NT2/D1 (cell line): Measurements from ENCODE around the gene OSBPL2.

Source experiments
- DNase-seq: peaks from one replicate; pipeline ENCODE4 v3.0.0-alpha.2; 2011; ENCODE audit warnings: low read depth, low spot score
- H3K27me3 ChIP-seq: 2 replicates; pipeline ENCODE4 v1.6.0; 2011; ENCODE audit warnings: mild to moderate bottlenecking; ENCODE audit not compliant: insufficient read length, insufficient read depth
- H3K36me3 ChIP-seq: 2 replicates; pipeline ENCODE4 v1.6.1; 2011; ENCODE audit warnings: mild to moderate bottlenecking, low read length, mixed read lengths; ENCODE audit not compliant: insufficient read depth, insufficient read length
- H3K4me1 ChIP-seq: 2 replicates; pipeline ENCODE4 v1.5.1; 2011; ENCODE audit not compliant: insufficient read depth, insufficient read length
- H3K4me3 ChIP-seq: 2 replicates; pipeline ENCODE4 v1.5.1; 2011; ENCODE audit warnings: low read depth; ENCODE audit not compliant: insufficient read length
- H3K9ac ChIP-seq: 2 replicates; pipeline ENCODE4 v1.6.0; 2011; ENCODE audit warnings: low read depth; ENCODE audit not compliant: insufficient read length
- H3K9me3 ChIP-seq: 2 replicates; pipeline ENCODE4 v1.5.1; 2011; ENCODE audit warnings: mild to moderate bottlenecking, low read length; ENCODE audit not compliant: insufficient read depth
- SUZ12 ChIP-seq: IDR thresholded peaks from 2 replicates; pipeline ENCODE4 v1.6.1; 2011; ENCODE audit not compliant: insufficient read length, insufficient read depth; ENCODE audit errors: extremely low read depth
- YY1 ChIP-seq: IDR thresholded peaks from 2 replicates; pipeline ENCODE4 v1.6.1; 2011; ENCODE audit not compliant: insufficient read length, insufficient read depth
- ZNF274 ChIP-seq: IDR thresholded peaks from 2 replicates; pipeline ENCODE4 v1.6.1; 2011; ENCODE audit warnings: mild to moderate bottlenecking, low read depth, low read length

Gene OSBPL2

DNA sequence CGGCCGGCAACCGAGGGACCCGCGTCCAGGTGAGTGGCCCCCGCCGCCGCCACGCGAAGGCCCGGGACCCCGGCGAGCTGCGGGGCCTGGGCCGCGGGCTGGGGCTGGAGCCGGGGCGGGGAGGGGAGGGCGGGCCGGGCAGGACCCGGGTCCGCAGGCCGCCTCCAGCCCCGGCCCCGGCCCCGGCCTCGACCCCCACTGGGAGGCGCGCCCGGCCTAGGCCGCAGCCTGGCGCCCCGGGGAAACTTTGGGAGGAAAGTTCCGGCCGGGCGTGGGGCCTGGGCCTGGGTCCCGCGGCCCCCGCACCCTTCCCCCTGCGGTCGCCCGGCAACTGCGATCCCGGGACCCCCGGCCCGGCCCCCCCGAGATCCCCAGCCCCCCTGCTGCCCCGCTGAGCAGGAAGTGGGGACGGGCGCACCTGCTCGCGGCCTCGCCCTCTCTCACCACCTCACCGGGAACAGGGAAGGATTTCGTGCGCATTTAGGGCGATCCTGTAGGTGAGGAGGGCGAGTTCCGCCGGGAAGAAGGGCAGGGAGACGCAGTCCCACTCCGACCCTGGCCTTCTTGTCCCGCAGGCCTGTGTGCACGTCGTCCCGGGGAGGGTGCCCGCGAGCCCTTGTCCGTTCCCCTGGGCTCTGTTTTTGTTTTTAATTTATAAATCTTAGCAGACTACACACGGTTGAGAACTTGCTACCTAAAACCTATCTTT is 402 bp downstream of the OSBPL2 start:
- Histone ChIP-seq H3K4me1 (peaks cover 18% of the 10 kb centered on the region), H3K4me3 (peak overlapping the region; percentile 77), H3K9me3 (no peaks in the 10 kb centered on the region), H3K36me3 (peaks cover 17% of the 10 kb centered on the region), H3K9ac (peak overlapping the region; percentile 78), H3K27me3 (peaks cover 18% of the 10 kb centered on the region)
- TF ChIP-seq ZNF274 (no peak), YY1 (no peak), SUZ12 (no peak)
- DNase-seq, result no peak

DNA sequence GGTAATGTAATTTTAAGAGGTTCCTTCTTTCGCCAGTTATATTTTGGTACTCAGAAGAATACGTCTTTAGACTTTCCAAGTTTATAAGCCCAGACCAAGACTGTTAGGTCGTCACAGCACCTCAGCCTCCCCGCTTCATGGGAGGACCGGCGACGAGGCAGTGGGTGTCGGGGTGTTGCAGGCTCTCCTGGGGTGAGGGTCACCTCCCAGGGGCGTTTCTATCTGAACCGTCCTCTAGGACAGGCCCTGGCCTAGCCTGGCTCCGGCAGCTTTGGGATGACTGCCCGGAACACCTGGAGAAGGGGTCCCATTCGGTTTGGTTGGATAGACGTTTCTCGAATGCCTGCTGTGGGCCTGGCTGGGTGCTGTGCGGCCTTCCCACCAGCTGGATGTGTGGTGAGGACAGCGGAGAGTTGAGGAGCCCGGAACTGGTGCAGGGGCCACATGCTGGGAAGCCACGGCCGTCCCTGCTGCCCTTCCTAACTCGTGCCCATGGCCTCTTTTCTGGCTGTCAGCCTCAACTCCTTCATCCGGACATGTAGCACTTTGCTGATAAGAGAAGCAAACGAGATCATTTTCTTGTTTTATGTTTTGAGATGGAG is 1.1 kb downstream of the OSBPL2 start:
- DNase-seq, result no peak
- peaks cover 18% of the 10 kb centered on the region for H3K4me1 ChIP-seq

DNA sequence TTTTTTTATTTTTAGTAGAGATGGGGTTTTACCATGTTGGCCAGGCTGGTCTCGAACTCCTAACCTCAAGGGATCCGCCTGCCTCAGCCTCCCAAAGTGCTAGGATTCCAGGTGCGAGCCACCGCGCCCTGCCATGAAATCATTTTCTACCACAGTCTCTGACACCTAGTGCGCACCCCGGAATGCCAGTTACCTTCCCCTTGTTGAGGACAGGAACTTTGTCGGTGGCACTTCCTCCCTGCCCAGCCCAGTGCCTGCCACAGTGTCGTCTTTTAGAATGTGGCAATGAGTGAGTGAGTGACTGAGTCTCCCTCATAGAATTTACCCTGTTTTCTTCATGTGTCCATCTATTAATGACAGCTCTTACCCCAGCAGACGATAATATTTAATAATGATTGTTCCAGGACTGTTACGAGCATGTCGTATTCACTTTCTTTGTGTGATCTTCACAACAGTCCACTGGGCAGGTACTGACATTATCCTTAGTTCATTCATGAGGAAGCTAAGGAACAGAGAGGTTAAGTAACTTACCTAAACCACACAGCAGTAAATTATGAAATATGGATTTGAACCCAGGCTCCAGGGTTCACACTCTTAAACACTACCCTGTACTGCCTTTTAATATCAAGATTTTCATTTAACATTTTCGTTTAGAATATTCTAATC is 1.8 kb downstream of the OSBPL2 start:
- H3K27me3 ChIP-seq, result peaks cover 18% of the 10 kb centered on the region
- H3K9me3 ChIP-seq, result no peaks in the 10 kb centered on the region
- H3K4me1 ChIP-seq, result peaks cover 18% of the 10 kb centered on the region
- no peak overlapping the region for H3K9ac ChIP-seq
- no peak for DNase-seq
- H3K36me3 ChIP-seq, result peaks cover 23% of the 10 kb centered on the region
- TF ChIP-seq SUZ12 (no peak), ZNF274 (no peak)
- no peak overlapping the region for H3K4me3 ChIP-seq

More for the DNA sequence above, 1.1 kb downstream of the OSBPL2 start:
- Histone ChIP-seq H3K4me3 (peak overlapping the region; percentile 77), H3K27me3 (peaks cover 18% of the 10 kb centered on the region), H3K9me3 (no peaks in the 10 kb centered on the region), H3K36me3 (peaks cover 19% of the 10 kb centered on the region), H3K9ac (peak overlapping the region; percentile 78)
- TF ChIP-seq YY1 (no peak), SUZ12 (no peak), ZNF274 (no peak)

DNA sequence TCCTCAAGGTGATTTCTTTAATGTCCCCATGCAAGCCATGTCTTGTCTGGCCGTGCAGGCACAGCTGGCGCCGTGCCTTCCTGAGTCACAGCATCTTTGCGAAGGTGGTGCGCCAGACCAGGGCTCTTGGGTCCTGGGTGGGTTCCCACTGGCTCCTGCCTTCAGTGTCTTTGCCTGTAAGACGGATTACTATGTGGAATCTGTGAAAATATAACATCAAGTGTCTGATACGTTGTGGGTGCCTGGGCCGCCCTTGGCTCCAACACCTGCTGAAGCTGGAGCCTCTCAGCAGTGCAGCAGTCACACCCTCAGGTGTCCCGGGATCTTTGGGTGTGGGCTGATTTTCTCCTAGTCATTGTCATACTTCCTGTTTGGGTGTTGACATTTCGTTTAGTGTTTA is 3.2 kb downstream of the OSBPL2 start:
- Histone ChIP-seq H3K9ac (no peak overlapping the region), H3K9me3 (no peaks in the 10 kb centered on the region), H3K4me3 (no peak overlapping the region), H3K36me3 (peaks cover 26% of the 10 kb centered on the region), H3K27me3 (peaks cover 9% of the 10 kb centered on the region), H3K4me1 (peaks cover 16% of the 10 kb centered on the region)
- DNase-seq, result no peak
- TF ChIP-seq SUZ12 (no peak), YY1 (no peak), ZNF274 (no peak)

- no peak for TF ChIP-seq SUZ12
- no peak for TF ChIP-seq YY1
- no peak for TF ChIP-seq ZNF274
- Histone ChIP-seq H3K27me3 (peaks cover 4% of the 10 kb centered on the region), H3K36me3 (peaks cover 26% of the 10 kb centered on the region), H3K4me3 (no peak overlapping the region), H3K9me3 (no peaks in the 10 kb centered on the region), H3K4me1 (peaks cover 14% of the 10 kb centered on the region), H3K9ac (peak overlapping the region; percentile 11)
- no peak for DNase-seq
These were observed 3.9 kb downstream of the OSBPL2 start for GRCh38 chr20:62242176-62242575.

GRCh38 chr20:62243106-62243505 is 4.8 kb downstream of the OSBPL2 start:
- no peak for DNase-seq
- peaks cover 3% of the 10 kb centered on the region for H3K27me3 ChIP-seq
- no peak overlapping the region for H3K4me3 ChIP-seq
- no peaks in the 10 kb centered on the region for H3K9me3 ChIP-seq
- TF ChIP-seq ZNF274 (no peak), SUZ12 (no peak)
- H3K9ac ChIP-seq, result no peak overlapping the region
- H3K4me1 ChIP-seq, result peaks cover 7% of the 10 kb centered on the region
- H3K36me3 ChIP-seq, result peaks cover 26% of the 10 kb centered on the region

DNA sequence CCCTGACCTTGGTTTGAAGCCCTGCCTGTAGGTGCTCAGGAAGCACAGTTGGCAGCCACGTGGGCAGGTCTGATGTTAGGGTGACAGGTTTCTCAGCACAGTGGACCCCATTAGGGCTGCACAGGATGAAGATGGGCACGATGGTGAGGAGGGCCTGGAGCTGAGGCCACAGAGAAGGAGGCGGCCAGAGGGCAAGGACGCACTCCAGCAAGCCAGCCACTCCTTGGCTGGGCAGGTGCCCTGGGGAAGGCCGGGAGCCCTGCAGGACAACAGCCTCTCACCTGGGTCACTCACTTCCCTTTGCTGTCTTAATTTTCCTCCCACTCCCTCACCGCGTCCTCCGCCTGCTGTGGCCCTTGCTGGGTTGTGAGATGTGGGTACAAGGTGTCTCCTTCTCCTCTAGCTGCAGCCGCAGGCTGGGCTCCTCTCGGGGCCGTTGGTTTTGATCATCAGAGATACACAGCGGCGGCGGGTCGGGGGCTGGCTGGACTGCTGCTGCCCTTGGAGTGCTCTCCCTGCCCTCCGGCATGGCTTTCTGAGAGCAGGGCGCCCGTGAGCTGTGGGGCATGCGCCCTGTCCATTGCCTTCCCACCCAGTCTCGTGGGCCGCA is 5.7 kb downstream of the OSBPL2 start:
- H3K9me3 ChIP-seq, result no peaks in the 10 kb centered on the region
- H3K9ac ChIP-seq, result no peak overlapping the region
- no peak for DNase-seq
- H3K27me3 ChIP-seq, result peaks cover 3% of the 10 kb centered on the region
- peaks cover 26% of the 10 kb centered on the region for H3K36me3 ChIP-seq
- TF ChIP-seq ZNF274 (no peak), SUZ12 (no peak), YY1 (no peak)
- no peak overlapping the region for H3K4me3 ChIP-seq
- H3K4me1 ChIP-seq, result peaks cover 7% of the 10 kb centered on the region
